ENCODE measurements around the gene ZBTB20. TPM values are rescaled to one million over a fixed set of nuclear protein-coding genes. Genes with fewer than 3 reads are reported as not detected.

ZBTB20 gene
- total RNA-seq, 1 donor from 2014 or later, result 62.0 TPM

- peaks cover 72% of the 10 kb centered on the region for H3K4me1 ChIP-seq
- intact Hi-C loops (cut with micrococcal nuclease), result no loop called here
- TF ChIP-seq CTCF (IDR thresholded peaks at IDR 0.05; ENCODE audit: borderline replicate concordance), result no peak
These were observed 771.3 kb downstream of the ZBTB20 start for GRCh38 chr3:114375608-114376421.

GRCh38 chr3:114374433-114374990 is 772.6 kb downstream of the ZBTB20 start:
- peak overlapping the region; percentile 36 for H3K27ac ChIP-seq (replicated peaks)
- intact Hi-C loops (cut with micrococcal nuclease), result no loop called here
- H3K9me3 ChIP-seq (replicated peaks), result no peaks in the 10 kb centered on the region
- H3K4me1 ChIP-seq, result peaks cover 59% of the 10 kb centered on the region
- H3K36me3 ChIP-seq, result peaks cover 25% of the 10 kb centered on the region
- no peak for TF ChIP-seq CTCF (IDR thresholded peaks at IDR 0.05; ENCODE audit: borderline replicate concordance)
- no peaks in the 10 kb centered on the region for H3K27me3 ChIP-seq (ENCODE audit: low read depth)
- DNase-seq, result no peak
- no peak overlapping the region for H3K4me3 ChIP-seq

More at GRCh38 chr3:114375608-114376421, 771.3 kb downstream of the ZBTB20 start:
- H3K27me3 ChIP-seq (ENCODE audit: low read depth), result no peaks in the 10 kb centered on the region
- no peaks in the 10 kb centered on the region for H3K9me3 ChIP-seq (replicated peaks)
- H3K4me3 ChIP-seq, result no peak overlapping the region
- H3K36me3 ChIP-seq, result peaks cover 30% of the 10 kb centered on the region
- no peak for DNase-seq
- H3K27ac ChIP-seq (replicated peaks), result peak overlapping the region; percentile 61

- Histone ChIP-seq H3K36me3 (no peaks in the 10 kb centered on the region), H3K4me1 (peaks cover 35% of the 10 kb centered on the region), H3K9me3 (replicated peaks) (no peaks in the 10 kb centered on the region), H3K4me3 (no peak overlapping the region), H3K27me3 (ENCODE audit: low read depth) (no peaks in the 10 kb centered on the region), H3K27ac (replicated peaks) (no peak overlapping the region)
- DNase-seq, result no peak
- intact Hi-C loops (cut with micrococcal nuclease), result no loop called here
- TF ChIP-seq CTCF (IDR thresholded peaks at IDR 0.05; ENCODE audit: borderline replicate concordance), result no peak
These were observed 776.4 kb downstream of the ZBTB20 start for GRCh38 chr3:114370537-114371174.

GRCh38 chr3:114365909-114366308 is 781.2 kb downstream of the ZBTB20 start:
- no peaks in the 10 kb centered on the region for H3K27me3 ChIP-seq (ENCODE audit: low read depth)
- no peaks in the 10 kb centered on the region for H3K9me3 ChIP-seq (replicated peaks)
- peaks cover 44% of the 10 kb centered on the region for H3K4me1 ChIP-seq
- intact Hi-C loops (cut with micrococcal nuclease), result no loop called here
- H3K36me3 ChIP-seq, result no peaks in the 10 kb centered on the region
- no peak for DNase-seq
- TF ChIP-seq CTCF (IDR thresholded peaks at IDR 0.05; ENCODE audit: borderline replicate concordance), result no peak
- no peak overlapping the region for H3K4me3 ChIP-seq
- peak overlapping the region; percentile 76 for H3K27ac ChIP-seq (replicated peaks)

- intact Hi-C loops (cut with micrococcal nuclease), result no loop called here
- Histone ChIP-seq H3K36me3 (no peaks in the 10 kb centered on the region), H3K4me3 (no peak overlapping the region), H3K27ac (replicated peaks) (peak overlapping the region; percentile 76), H3K27me3 (ENCODE audit: low read depth) (no peaks in the 10 kb centered on the region), H3K4me1 (peaks cover 44% of the 10 kb centered on the region), H3K9me3 (replicated peaks) (no peaks in the 10 kb centered on the region)
- DNase-seq, result no peak
- TF ChIP-seq CTCF (IDR thresholded peaks at IDR 0.05; ENCODE audit: borderline replicate concordance), result no peak
These were observed 782.1 kb downstream of the ZBTB20 start for GRCh38 chr3:114364806-114365654.
